SIG-M5 treated with dmso at 0.1 percent for 504 hours (cell line): Measurements from ENCODE around the gene GMPPA.
A peak's percentile ranks its signal among the peaks of the same experiment; 100 is the strongest.

Experiments used
- DNase-seq: peaks from one replicate; lab custom pipeline; 2025; ENCODE audit not compliant: unreplicated experiment; lab: John Stamatoyannopoulos, UW

The GMPPA gene

GRCh38 chr2:219484343-219485200 is 14.1 kb upstream of the GMPPA start:
- DNase-seq: no peak

GRCh38 chr2:219485201-219485580 is 13.5 kb upstream of the GMPPA start:
- no peak for DNase-seq

GRCh38 chr2:219486380-219486959 is 12.2 kb upstream of the GMPPA start:
- DNase-seq: no peak

- no peak for DNase-seq
Measured at GRCh38 chr2:219488149-219488843, 10.4 kb upstream of the GMPPA start.

- DNase-seq: no peak
Measured at GRCh38 chr2:219488844-219489194, 9.9 kb upstream of the GMPPA start.

GRCh38 chr2:219489315-219489714 is 9.4 kb upstream of the GMPPA start:
- DNase-seq: no peak

- DNase-seq: no peak
Measured at GRCh38 chr2:219490186-219490585, 8.5 kb upstream of the GMPPA start.

GRCh38 chr2:219490600-219491130 is 8.0 kb upstream of the GMPPA start:
- no peak for DNase-seq

GRCh38 chr2:219491278-219491963 is 7.3 kb upstream of the GMPPA start:
- no peak for DNase-seq

- DNase-seq: no peak
Measured at GRCh38 chr2:219492575-219492974, 6.1 kb upstream of the GMPPA start.

- no peak for DNase-seq
Measured at GRCh38 chr2:219493086-219493485, 5.6 kb upstream of the GMPPA start.

GRCh38 chr2:219494952-219495530 is 3.6 kb upstream of the GMPPA start:
- DNase-seq: no peak

- peak; percentile 79 for DNase-seq
Measured at GRCh38 chr2:219495531-219496122, 3.1 kb upstream of the GMPPA start.

- no peak for DNase-seq
Measured at GRCh38 chr2:219496247-219496824, 2.4 kb upstream of the GMPPA start.

- DNase-seq: no peak
Measured at GRCh38 chr2:219496825-219497494, 1.7 kb upstream of the GMPPA start.

GRCh38 chr2:219497495-219498279 is 1.0 kb upstream of the GMPPA start:
- peak; percentile 47 for DNase-seq

- no peak for DNase-seq
Measured at GRCh38 chr2:219499058-219499307, 292 bp downstream of the GMPPA start.

GRCh38 chr2:219499555-219499954 is 864 bp downstream of the GMPPA start:
- no peak for DNase-seq

GRCh38 chr2:219500135-219500534 is 1.4 kb downstream of the GMPPA start:
- DNase-seq: peak; percentile 21
